ENCODE data around the gene POMGNT2.
"Not testable (repeated sequence)": the region's sequence is repeated elsewhere in the genome, so short reads cannot be mapped to it uniquely, and the experiment has no call there.

The POMGNT2 gene

GRCh38 chr3:43073836-43074220, 32.1 kb downstream of the POMGNT2 start:
- H3K4me3 Mint-ChIP-seq = no peak overlapping the region
- H3K4me1 Mint-ChIP-seq = peaks cover 5% of the 10 kb centered on the region
- H3K36me3 Mint-ChIP-seq = peaks cover 4% of the 10 kb centered on the region
- no peaks in the 10 kb centered on the region for H3K9me3 Mint-ChIP-seq
- H3K27me3 Mint-ChIP-seq = no peaks in the 10 kb centered on the region
- no peak overlapping the region for H3K27ac Mint-ChIP-seq

GRCh38 chr3:43073116-43073835, 32.6 kb downstream of the POMGNT2 start:
- H3K27ac Mint-ChIP-seq = no peak overlapping the region
- H3K4me3 Mint-ChIP-seq = no peak overlapping the region
- peaks cover 5% of the 10 kb centered on the region for H3K4me1 Mint-ChIP-seq
- no peaks in the 10 kb centered on the region for H3K27me3 Mint-ChIP-seq
- peaks cover 1% of the 10 kb centered on the region for H3K36me3 Mint-ChIP-seq
- H3K9me3 Mint-ChIP-seq = no peaks in the 10 kb centered on the region

GRCh38 chr3:43072361-43072760, 33.5 kb downstream of the POMGNT2 start:
- Mint-ChIP-seq H3K4me3 (no peak overlapping the region), H3K27ac (no peak overlapping the region), H3K4me1 (peaks cover 5% of the 10 kb centered on the region), H3K9me3 (no peaks in the 10 kb centered on the region), H3K36me3 (no peaks in the 10 kb centered on the region), H3K27me3 (no peaks in the 10 kb centered on the region)

DNA sequence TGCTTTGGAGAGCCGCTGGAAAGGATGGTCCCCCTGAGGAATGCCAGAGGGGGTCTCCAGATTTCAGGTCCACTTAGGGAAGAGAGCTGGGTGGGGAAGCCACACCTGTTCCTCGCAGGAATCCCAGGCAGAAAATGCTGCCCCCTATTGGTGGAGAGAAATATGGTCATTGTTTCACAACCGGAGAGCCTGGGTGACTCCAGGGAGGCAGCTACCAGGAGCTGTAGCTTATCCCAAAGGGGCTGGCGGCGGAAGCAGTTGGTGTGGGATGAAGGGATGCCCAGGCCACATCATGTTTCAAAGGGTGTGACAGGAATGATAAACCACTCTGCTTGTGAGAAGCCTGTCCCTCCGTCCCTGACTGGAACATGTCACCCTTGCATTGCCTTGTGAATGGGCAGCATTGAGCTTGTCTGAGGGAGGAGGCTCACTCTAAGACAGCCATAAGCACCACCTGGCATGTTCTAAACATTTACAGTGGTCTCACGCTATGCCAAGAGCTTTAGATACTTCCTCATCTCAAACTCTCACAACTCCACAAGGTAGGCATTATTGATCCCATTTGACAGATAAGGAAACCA, 34.5 kb downstream of the POMGNT2 start:
- H3K27me3 Mint-ChIP-seq = no peaks in the 10 kb centered on the region
- H3K4me1 Mint-ChIP-seq = peaks cover 5% of the 10 kb centered on the region
- no peak overlapping the region for H3K27ac Mint-ChIP-seq
- no peaks in the 10 kb centered on the region for H3K36me3 Mint-ChIP-seq
- H3K4me3 Mint-ChIP-seq = no peak overlapping the region
- H3K9me3 Mint-ChIP-seq = no peaks in the 10 kb centered on the region

GRCh38 chr3:43070670-43071069, 35.2 kb downstream of the POMGNT2 start:
- H3K9me3 Mint-ChIP-seq, H3K4me3 Mint-ChIP-seq, H3K36me3 Mint-ChIP-seq, H3K27ac Mint-ChIP-seq, H3K4me1 Mint-ChIP-seq, H3K27me3 Mint-ChIP-seq: not testable (repeated sequence)

- H3K27ac Mint-ChIP-seq = no peak overlapping the region
- H3K4me1 Mint-ChIP-seq = peaks cover 16% of the 10 kb centered on the region
- H3K9me3 Mint-ChIP-seq = no peaks in the 10 kb centered on the region
- no peaks in the 10 kb centered on the region for H3K27me3 Mint-ChIP-seq
- H3K4me3 Mint-ChIP-seq = no peak overlapping the region
- H3K36me3 Mint-ChIP-seq = peaks cover 2% of the 10 kb centered on the region
These were observed 42.8 kb downstream of the POMGNT2 start for GRCh38 chr3:43063114-43063513.

- peaks cover 2% of the 10 kb centered on the region for H3K36me3 Mint-ChIP-seq
- H3K9me3 Mint-ChIP-seq = no peaks in the 10 kb centered on the region
- no peaks in the 10 kb centered on the region for H3K27me3 Mint-ChIP-seq
- H3K4me1 Mint-ChIP-seq = peaks cover 16% of the 10 kb centered on the region
- H3K4me3 Mint-ChIP-seq = no peak overlapping the region
- no peak overlapping the region for H3K27ac Mint-ChIP-seq
These were observed 43.3 kb downstream of the POMGNT2 start for GRCh38 chr3:43062564-43063040.

GRCh38 chr3:43062040-43062563, 43.8 kb downstream of the POMGNT2 start:
- Mint-ChIP-seq H3K4me3 (no peak overlapping the region), H3K9me3 (no peaks in the 10 kb centered on the region), H3K27me3 (no peaks in the 10 kb centered on the region), H3K4me1 (peaks cover 16% of the 10 kb centered on the region), H3K36me3 (peaks cover 2% of the 10 kb centered on the region), H3K27ac (no peak overlapping the region)

- Mint-ChIP-seq H3K4me1 (peaks cover 16% of the 10 kb centered on the region), H3K27me3 (no peaks in the 10 kb centered on the region), H3K9me3 (no peaks in the 10 kb centered on the region), H3K36me3 (peaks cover 2% of the 10 kb centered on the region), H3K4me3 (no peak overlapping the region), H3K27ac (no peak overlapping the region)
These were observed 44.6 kb downstream of the POMGNT2 start for GRCh38 chr3:43061101-43061895.

GRCh38 chr3:43059456-43059855, 46.4 kb downstream of the POMGNT2 start:
- Mint-ChIP-seq H3K27ac (peak overlapping the region; percentile 31), H3K36me3 (peaks cover 2% of the 10 kb centered on the region), H3K4me1 (peaks cover 16% of the 10 kb centered on the region), H3K9me3 (no peaks in the 10 kb centered on the region), H3K27me3 (no peaks in the 10 kb centered on the region), H3K4me3 (no peak overlapping the region)

DNA sequence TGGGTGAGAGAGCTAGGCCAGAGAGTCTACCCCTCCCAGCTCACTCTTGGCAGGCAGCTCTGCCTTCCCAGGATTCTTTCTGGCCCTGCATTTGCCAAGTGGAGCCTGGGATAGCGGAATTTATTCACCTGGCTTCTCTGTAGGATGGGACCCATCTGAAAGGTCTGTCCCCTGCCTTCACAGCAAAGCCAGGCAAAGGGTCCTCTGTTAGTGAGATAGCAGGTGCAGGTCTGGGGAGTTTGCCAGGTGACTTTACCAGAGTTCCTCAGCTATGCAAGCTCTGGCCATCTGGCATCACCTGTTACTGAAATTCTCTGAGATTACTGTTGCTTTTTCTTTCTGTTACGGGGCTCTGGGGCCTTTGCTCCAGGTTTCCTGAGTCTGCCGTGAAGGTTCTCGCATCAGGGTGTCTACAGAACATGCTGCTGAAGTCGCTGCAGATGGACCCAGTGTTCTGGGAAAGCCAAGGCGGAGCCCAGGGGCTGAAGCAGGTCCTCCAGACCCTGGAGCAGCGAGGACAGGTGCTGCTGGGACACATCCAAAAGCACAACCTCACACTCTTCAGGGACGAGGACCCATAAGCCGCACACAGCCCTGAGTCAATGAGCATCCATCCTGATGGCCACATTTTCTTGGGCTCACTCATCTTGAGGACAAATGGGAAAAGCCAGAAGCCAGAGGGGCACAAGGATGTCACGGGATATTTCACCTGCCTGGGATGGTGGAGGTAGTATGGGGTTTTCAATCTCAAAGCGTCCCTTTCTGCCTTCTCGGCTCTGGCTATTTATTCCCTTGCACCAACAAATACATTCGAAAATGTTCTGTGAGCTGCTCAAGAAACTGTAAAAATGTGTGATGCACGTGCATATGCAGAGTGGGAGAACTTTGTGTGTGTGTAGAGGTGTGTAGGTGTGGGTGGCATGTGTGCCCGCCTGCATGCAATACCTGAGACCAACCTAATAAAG, 49.8 kb downstream of the POMGNT2 start:
- peaks cover 7% of the 10 kb centered on the region for H3K36me3 Mint-ChIP-seq
- no peaks in the 10 kb centered on the region for H3K27me3 Mint-ChIP-seq
- H3K4me1 Mint-ChIP-seq = peaks cover 15% of the 10 kb centered on the region
- peaks cover 14% of the 10 kb centered on the region for H3K9me3 Mint-ChIP-seq
- no peak overlapping the region for H3K4me3 Mint-ChIP-seq
- no peak overlapping the region for H3K27ac Mint-ChIP-seq

DNA sequence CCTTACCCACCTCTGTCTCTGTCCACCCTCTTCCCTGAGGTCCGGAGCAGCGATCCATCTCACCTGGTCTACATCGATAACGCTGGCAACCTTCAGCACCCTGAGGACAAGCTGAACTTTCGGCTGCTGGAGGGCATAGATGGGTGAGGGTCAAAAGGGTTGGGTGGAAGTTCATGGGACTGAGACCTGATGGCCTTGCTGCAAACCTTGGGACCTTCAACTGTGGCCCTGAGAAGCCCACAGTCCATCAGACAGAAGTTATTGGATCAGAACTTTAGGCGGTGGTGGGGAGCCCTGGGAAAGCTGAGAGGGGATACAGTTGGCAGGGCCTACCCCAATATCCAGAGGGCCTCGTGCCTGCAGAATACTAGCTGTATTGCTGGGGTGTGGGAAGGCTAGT, 50.5 kb downstream of the POMGNT2 start:
- Mint-ChIP-seq H3K27me3 (no peaks in the 10 kb centered on the region), H3K4me3 (no peak overlapping the region), H3K4me1 (peaks cover 8% of the 10 kb centered on the region), H3K9me3 (peaks cover 19% of the 10 kb centered on the region), H3K36me3 (peaks cover 10% of the 10 kb centered on the region), H3K27ac (no peak overlapping the region)

DNA sequence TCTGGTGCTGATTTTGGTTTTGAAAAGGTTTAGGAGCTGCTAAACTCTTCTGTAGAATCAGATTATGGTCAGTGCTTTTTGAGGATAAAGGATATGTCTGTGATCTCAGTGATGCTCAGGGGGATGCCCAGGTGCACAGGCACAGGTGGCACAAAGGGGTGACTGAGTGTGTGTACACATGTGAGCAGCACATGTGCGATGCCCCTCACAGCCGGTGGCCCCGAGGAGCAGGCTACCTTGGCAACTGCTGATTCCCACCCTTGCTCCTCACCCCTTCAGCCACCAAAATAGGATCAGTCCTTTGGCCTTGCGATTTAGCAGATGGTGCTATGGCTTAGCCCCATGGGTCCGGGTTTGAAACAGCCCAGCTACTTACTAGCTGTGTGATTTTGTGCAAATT, 51.1 kb downstream of the POMGNT2 start:
- peaks cover 23% of the 10 kb centered on the region for H3K9me3 Mint-ChIP-seq

GRCh38 chr3:43053291-43053690, 52.6 kb downstream of the POMGNT2 start:
- Mint-ChIP-seq H3K9me3 (peaks cover 30% of the 10 kb centered on the region), H3K4me1 (no peaks in the 10 kb centered on the region), H3K27ac (no peak overlapping the region), H3K36me3 (peaks cover 15% of the 10 kb centered on the region), H3K27me3 (no peaks in the 10 kb centered on the region), H3K4me3 (no peak overlapping the region)

More for the DNA sequence above, 51.1 kb downstream of the POMGNT2 start:
- Mint-ChIP-seq H3K27ac (no peak overlapping the region), H3K36me3 (peaks cover 12% of the 10 kb centered on the region), H3K4me1 (peaks cover 2% of the 10 kb centered on the region), H3K27me3 (no peaks in the 10 kb centered on the region), H3K4me3 (no peak overlapping the region)

DNA sequence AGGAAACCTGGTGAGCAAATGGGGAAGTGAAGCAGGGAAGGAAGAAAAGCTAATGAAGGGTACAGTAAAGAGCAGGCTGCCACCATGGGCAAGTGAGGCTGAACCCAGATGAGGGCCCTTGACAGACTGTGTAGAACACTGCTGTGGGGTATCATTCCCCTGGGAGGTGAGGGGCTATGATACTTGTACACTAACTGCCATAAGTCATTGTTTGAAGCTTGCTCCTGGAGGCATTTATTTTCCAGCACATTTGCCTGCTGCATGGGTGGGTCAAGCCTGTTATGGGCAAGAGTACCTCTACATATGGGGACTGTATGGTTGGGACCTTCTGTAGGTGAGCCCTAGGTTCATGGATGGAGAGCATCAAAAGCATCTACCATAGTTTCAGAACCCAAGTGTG, 57.4 kb downstream of the POMGNT2 start:
- peaks cover 25% of the 10 kb centered on the region for H3K36me3 Mint-ChIP-seq
- no peaks in the 10 kb centered on the region for H3K27me3 Mint-ChIP-seq
- H3K4me1 Mint-ChIP-seq = no peaks in the 10 kb centered on the region

More for the DNA sequence above, 57.4 kb downstream of the POMGNT2 start:
- H3K9me3 Mint-ChIP-seq = peaks cover 43% of the 10 kb centered on the region
- no peak overlapping the region for H3K27ac Mint-ChIP-seq
- no peak overlapping the region for H3K4me3 Mint-ChIP-seq

Measured in activated naive CD4-positive, alpha-beta T cell treated with anti-CD3 and anti-CD28 coated beads, Interleukin-2, amount 50 U/mL, for 24 hours (primary cell).